Hippocampal formation (tissue), 2 donors: ENCODE data around the gene DCHS1.

Experiments
- DNase-seq, 2 donors: peaks; one replicate each; lab custom pipeline; 2025; lab: John Stamatoyannopoulos, UW

The DCHS1 gene

DNA sequence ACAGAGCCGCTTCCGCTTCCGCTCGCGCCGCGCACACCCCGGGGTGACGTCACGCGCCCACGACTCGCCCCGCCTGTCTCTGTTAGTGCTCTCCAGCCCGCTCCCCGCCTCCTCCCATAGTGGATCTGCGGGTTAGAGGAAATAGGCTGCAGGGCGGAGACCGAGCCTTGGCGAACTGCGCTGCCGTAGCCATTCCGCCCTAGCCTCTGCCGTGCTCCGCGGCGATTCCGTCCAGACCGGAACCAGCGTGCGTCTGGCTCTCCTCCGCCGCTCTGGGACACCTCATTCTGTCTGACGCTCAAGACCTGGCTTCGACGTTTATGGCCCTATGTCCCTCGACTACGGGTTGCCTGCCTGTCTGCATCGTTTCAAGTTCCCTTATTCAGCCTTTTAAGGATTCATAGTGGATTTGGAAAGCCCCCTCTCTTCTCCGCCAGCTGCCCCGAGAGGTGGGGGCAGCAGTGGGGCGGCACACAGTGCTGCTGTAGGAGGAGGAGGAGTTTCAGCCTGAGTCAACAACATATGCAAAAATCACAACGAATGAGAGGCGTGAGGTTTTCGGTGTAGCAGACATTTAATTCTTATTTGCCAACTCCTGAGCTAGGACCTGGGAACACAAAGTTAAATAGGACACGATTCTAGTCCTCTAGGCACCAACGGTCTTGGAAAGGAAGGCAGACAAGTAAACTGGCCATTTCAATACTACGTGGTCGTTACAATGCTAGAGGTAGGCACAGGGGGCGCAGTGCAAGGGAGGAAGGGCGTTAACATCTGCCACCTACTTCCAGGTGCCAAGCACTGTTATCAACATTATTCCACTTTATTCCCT, 43.2 kb downstream of the DCHS1 start, which contains the start of gene TAF10:
Gene TAF10, minus strand, starts transcription at position 4 of the 829 bp plus-strand sequence. CDS start 27 bp downstream, outside the sequence.
- peak; percentile 90 to 92 for DNase-seq

DNA sequence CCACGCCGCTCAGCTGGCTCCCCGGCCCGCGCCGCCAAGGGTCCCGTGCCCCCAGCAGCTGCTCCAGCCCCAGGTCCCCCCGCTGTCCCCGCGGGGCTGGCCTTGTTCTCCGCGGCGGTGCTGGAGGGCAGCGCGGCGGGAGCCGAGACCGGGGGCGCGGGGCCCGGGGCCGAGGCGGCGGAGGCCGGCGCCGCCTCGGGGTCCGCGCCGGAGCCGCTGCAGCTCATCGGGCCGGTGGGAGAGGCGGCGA, 43.7 kb downstream of the DCHS1 start:
- no peak for DNase-seq

DNA sequence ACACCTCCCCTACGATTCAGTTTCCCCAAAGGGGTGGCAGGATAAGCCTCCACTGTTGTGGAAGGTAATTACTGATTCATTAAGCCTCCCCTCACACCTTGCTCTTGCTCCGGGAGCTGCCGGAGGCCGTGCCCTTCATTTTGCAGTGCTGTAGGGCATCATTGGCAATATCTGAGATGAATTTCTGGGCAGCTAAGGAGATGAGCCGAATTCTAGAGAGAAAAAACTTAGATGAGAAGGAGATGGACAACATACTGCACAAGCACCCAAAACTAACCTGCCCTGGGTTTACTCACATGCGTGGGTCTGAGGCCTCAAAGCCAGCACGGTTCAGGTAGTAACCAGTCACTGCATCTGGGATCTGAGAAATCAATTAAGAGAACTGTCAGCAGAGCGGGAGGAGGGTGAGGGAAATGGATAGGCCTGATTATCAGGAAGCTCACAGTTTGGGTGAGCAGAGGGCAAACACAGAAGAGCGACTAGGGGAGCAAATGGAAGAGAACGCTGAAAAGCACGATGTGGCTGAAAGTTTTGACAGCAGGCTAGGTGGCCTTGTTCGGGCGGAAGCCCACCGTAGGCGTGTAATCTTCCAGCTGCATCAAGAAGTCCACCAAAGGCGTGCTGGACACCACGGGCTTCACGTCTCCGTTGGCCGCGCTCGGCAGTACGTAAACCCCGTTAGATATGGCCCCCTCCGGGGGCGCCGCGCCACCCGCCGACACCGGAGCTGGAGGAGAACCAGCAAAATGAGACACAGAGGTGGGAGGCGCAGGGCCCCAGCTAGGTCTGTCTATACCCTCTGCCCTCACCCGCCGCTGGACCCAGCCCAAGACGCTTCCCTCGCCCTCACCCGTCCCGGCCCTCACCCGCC, 44.3 kb downstream of the DCHS1 start:
- no peak for DNase-seq

DNA sequence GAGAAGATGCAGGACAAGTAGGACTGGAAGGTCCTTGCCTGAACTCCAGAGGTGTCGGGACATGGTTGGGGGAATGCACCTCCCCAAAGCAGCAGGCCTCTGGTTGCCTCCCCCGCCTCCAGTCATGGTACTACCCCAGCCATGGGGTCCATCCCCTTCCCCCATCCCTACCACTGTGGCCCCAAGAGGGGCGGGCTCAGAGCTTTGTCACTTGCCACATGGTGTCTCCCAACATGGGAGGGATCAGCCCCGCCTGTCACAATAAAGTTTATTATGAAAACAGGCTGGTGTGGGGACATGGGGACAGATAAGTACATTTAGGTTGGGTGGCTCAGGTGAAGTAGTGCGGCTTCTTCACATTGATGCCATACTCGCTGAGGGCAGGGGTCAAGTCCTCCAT, 45.0 kb downstream of the DCHS1 start:
- DNase-seq: no peak

DNA sequence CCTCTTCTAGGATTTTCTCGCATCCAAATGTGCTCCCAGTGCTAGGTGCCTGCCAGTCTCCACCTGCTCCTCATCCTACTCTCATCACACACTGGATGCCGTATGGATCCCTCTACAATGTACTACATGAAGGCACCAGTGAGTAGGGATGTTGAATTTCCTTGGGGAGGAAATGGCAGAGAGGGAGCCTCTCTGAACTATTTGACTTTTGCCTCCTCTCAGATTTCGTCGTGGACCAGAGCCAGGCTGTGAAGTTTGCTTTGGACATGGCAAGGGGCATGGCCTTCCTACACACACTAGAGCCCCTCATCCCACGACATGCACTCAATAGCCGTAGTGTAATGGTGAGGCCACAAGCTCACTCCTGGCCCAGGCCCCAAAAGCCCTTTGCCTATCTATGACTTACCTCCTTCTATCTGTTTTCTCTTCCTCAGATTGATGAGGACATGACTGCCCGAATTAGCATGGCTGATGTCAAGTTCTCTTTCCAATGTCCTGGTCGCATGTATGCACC, 46.0 kb downstream of the DCHS1 start:
- no peak for DNase-seq

DNA sequence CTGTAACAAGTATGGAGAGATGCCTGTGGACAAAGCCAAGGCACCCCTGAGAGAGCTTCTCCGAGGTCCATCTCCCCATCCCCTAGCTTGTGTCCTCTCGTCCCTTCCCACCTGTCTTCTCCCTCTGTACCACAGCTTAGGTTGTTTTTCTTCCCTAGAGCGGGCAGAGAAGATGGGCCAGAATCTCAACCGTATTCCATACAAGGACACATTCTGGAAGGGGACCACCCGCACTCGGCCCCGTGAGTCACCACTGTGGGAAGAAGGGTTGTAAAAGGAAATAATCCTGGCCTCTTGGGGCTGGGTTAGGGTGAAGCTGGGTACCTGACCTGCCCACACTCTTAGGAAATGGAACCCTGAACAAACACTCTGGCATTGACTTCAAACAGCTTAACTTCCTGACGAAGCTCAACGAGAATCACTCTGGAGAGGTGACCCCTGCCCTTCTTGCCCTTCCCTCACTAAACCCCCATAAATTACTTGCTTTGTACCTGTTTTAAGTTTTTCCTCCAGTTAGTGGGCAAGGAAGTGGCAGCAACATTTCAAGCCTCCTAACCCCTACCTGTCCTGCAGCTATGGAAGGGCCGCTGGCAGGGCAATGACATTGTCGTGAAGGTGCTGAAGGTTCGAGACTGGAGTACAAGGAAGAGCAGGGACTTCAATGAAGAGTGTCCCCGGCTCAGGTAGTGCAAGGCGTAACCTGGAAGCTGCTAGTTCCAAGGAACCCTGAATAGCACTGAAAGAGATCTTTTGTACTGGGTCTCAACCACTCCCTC, 46.7 kb downstream of the DCHS1 start:
- DNase-seq: no peak

DNA sequence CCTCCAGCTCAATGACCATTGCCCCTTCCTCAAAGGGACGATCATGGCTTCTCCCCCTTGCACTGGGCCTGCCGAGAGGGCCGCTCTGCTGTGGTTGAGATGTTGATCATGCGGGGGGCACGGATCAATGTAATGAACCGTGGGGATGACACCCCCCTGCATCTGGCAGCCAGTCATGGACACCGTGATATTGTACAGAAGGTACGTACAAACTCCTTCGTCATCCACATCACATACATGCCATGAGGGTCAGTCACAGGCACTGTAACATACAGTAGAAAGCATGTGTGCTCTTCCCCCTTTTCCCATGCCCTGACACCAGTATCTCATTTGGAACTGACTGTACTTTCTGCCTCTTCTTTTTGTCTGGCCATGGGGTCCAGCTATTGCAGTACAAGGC, 47.6 kb downstream of the DCHS1 start:
- no peak for DNase-seq

DNA sequence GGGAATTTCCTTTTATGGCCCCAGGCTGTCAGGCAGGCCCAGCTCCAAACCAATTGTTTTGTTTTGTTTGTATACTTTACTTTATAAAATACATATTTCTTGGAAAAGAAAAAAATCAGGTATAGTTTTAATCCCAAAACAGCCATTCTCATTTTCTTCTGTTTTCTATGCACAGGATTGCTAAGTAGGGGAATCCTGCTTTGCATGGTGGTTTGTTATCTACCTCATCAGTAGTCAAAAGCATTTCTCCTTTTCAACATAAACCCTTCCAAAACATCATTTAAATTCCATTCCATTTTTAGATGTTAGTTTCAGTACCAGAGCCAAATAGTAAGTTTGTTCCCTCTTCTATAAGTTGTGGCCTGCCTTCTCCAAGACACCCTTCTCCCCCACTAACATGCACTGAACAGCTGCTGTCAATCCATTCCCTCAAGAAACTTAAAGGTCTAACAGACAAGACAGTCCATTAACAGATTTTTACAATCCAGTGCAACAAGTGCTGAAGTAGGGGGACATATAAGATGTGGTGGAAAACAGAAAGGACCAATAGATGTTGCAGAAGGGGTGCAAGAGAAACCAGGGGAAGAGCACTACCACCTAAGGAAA, 48.3 kb downstream of the DCHS1 start:
- no peak for DNase-seq

DNA sequence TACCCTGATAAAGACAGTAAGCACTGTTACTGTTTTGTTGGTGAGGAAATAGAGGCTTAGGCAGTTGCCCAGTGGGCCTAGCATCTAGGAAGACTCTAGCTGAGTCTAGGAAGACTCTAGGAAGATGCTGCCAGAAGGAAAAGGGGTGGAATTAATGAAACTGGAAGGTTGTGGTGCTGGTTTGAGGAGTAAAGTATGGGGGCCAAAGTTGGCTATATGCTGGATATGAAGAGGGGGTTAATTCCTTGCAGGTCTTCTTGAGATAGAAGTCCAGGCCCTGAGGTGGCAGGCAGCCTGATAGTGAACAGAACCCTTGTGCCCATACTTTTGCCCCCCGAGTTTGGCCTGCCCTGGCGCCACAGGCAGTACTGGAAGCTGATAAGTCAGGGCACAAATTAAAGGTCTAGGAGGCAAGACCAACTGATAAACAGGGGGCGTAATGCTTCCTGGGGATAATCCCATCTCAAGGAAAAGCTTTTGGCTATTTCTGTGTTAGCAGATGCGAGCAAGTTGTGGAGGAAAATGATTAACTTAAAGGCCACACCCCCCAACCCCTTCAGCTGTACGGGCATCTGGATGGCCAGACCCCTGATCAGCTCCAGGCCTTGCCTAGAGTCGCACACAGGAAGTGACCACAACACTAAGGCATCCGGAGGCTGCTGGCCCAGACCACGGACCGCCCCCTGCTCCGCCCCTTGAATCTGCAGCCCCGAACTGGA, 49.0 kb downstream of the DCHS1 start:
- peak; percentile 73 to 80 for DNase-seq

DNA sequence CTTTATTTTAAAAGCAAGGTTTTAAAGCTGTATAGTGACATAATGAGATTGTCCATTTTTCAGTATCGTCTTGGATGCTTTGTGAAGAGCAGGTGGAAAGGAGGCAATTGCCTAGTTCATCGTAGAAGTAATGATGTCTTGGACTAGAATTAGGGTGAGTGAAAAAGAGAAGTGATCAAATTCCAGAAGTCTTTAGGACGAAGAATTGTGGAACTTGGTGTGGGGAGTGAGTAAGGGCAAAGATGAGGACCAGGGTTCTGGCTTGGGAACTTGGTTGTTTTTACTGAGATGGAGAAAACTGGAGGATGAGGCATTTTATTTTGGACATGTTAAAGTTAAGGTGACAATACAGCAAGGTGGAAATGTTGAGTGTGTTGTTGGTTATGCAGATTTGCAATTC, 50.8 kb downstream of the DCHS1 start:
- no peak for DNase-seq

DNA sequence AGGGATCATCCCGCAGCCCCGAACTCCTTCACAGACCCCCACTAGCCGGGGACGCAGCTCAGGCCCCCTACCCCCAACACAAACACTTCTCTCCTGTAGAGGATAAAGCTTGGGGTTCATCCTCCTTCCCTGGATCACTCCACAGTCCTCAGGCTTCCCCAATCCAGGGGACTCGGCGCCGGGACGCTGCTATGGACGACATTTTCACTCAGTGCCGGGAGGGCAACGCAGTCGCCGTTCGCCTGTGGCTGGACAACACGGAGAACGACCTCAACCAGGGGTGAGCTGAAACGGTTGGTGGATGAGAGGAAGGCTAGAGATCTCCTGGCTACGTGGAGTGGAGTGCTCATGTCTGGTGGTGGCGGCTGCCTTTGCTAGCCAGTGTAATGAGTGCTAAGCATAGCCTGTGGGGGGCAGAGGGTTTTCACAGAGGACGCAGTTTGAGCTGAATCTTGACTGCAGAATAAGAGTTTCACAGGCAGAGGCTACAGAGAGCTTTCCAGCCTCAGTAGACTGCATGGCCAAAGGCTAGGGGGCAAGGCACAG, 51.5 kb downstream of the DCHS1 start:
- peak; percentile 39 to 55 for DNase-seq

DNA sequence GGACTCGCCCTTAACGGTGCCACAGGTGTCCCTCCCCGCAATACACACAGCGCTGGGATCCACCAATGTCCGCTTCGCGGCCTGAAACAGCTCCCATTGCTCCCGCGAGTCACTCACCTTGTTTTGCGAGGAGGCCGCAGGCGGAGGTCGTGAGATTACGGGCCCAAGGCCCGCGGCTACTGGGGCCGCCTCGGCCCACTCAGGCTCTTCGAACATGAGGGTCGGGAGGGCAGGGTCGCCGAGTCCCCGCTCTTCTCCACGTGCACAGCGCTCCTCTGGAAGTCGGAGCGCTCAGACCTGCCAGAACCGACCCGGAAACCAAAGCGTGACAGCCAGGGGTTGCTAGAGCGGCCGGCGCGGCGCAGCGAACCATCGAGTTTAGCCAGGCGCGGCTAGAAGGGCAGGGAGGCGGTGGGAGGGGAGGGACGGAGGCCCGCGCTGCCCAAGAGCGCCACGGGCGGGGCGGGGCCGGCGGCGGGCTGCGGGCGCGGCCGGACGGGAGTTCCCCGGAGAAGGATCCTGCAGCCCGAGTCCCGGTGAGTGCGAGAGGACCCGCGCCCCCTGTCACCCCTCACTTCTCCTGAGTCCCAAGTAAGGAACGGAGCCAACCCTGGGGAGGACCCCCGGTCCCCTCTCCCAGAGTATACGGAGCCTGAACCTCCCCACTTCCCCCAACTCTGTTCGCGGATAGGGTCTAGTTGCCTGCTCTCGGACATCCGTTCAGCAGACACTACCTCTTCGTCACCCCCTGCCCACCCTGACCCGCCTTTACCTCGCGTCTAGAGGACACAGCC, 52.1 kb downstream of the DCHS1 start, which contains the start of the genes ILK and RRP8:
Gene ILK, plus strand, starts transcription at position 488 of the 794 bp plus-strand sequence. CDS start 498 bp downstream, outside the sequence.
Gene RRP8, minus strand, starts transcription at position 330 of the 794 bp plus-strand sequence. Its CDS starts 114 bp downstream, at position 216.
- peak; percentile 91 to 93 for DNase-seq

DNA sequence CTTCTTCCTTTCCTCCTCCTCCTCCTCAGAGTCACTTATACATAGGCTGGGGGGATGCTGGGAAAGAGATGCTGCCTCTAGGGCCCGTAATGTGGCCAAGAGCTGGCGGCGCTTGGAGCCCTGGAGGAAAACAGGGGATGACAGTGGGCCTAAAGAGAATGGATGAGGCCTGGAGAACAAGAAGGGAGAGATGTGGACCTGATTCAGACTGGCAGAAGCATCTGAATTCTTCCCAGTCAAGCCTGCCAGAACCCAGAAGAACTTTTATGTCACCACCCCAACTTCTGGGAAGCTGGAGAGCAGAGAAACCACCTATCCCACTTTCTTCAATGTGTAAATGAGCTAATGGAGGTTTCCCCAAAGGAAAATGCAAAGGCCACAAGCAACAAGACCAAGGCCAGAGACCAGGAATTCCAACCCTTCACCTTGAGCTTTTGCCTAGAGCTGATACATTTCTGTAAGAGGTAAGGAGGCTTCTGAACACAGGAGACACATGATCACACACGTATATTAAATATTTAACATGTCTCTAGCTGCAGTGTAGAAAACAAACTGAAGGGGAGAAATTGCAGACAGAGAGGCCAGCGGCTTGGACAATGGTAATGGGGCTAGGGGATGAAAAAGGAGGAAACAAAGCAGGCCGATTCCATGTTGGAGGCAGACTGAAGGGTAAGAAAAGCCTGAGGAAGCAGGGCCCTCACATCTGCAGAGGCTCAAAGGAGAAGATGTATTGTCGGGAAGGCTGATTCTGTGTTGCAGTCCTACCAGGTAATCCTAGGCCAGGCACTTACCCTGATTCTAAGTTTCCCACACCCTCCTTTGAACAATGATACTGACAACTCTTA, 53.3 kb downstream of the DCHS1 start:
- no peak for DNase-seq

DNA sequence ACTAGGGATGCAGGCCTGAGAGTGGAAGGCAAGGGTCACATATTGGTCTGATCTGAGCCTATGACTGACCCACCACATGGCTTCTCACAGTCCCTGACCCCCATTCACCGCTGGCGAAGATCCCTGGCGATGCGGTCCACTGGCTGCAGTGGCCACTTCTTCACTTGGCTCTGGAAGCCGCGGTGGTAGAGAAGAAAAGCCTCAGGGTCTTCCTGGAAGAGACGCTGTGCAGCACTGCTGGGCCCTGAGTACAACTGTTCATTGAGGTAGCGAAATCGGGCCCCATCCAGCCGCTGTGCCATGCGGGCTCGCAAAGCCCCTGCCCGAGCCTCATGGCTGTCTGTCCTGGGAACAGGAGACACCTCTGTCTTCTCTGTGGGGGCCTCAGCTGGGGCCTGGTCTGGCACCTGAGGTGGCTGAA, 54.6 kb downstream of the DCHS1 start:
- no peak for DNase-seq

DNA sequence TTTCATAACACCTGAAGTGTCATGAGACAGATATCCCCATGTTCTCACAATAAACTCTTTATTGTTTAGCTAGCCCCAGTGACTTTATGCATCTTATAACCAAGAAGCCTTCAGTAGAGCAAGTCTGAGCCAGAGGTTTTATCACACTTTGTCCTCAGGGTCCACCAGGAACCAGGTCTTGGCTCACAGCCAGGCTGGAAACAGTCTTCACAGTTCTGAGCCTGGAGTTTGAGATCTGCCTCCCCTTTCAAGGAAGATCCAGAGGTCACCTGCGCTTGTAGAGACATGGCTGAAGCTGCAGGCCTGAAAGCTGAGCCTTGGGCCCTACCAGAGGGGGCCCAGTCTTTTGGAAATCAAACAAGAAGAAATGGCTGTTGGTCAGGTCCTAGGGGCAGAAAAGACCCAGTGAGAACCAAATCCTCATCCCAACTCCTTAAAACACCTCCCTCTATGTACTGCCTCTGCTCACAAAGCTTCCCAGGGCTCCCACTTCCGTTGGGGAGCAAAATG, 55.7 kb downstream of the DCHS1 start:
- no peak for DNase-seq

DNA sequence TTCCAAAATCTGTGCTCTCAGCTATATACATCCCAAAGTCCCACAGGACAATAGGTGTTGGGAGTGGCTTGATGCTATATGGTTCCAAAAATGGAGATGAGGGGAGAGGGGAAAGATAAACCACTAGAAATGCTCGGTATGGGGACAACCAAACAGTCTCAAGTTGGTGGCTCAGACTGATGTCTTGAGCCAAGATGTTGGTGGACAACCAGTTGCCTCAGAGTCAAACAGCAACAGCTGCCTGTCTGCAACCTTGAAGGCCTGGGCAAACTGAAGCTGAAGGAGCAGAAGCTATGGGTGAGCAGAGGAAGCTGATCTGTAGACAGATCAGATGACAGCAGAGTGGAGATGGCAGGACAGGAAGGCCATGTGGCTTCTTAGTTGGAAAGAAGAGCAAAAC, 56.2 kb downstream of the DCHS1 start:
- DNase-seq: no peak

DNA sequence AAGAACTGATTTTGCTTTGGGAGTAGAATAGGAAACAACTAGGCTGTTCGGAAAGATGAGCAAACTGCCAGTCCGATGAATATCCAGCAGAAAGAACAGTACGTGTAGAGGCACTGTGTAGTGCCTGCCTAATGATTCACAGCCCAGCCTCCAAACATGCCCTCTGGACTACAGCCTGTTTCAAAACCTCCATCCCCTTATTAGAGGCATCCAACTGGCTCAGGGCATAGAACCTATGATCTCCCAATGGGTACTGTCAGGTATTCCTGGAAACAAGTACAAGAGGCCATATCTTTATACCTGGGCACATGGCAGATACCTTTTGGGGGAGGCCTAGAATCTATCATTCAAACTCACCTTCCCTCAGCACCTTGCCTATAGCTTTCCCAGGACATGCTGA, 57.1 kb downstream of the DCHS1 start:
- DNase-seq: no peak

DNA sequence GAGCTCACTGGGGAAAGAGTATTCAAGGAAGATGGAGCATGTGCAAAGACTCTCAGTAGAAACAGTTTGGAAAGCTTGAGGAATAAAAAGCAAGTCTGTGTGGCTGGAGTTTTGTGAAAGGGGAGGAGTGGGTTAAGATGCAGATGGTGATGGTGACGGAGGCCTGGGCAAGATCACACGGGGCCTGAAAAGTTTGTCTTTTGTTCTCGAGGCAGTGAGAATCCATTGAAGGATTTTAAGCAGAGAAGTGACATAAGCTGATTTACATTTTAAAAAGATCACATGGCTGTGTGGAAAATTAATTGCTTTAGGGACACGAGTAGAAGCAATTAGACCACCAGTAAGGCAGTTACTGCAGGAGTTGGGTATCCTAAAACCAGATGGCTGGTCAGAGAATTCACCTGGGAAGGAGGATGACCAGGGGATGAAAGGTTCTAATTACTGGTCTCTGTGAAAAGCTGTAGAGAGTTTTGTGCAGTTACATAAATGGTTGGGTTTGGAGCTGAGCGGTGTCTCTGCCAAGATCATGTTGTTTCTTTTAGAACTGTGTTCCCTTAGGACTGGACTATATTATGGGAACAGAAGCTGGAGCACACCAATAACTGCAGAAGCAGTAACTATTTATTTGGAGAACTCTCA, 59.3 kb downstream of the DCHS1 start:
- peak; percentile 29 to 74 for DNase-seq
